Ascending aorta (tissue), 2 donors: Measurements from ENCODE around the gene MIA2. TPM values are rescaled to one million over a fixed set of nuclear protein-coding genes. Genes with fewer than 3 reads are reported as not detected.
"Not testable (repeated sequence)": the region's sequence is repeated elsewhere in the genome, so short reads cannot be mapped to it uniquely, and the experiment has no call there.

ENCODE experiments used
- DNase-seq, 2 donors: peaks; one replicate each; pipeline ENCODE4 v3.0.0-alpha.2; 2019; ENCODE audit warnings: low spot score in 2 of 2
- H3K27ac ChIP-seq, 2 donors: fragments of 200-600 bp; sonication (generic); one replicate each; pipeline ENCODE4 v1.5.1; 2016 to 2017; ENCODE audit warnings: mild to moderate bottlenecking in 1 of 2
- H3K27me3 ChIP-seq: fragments of 200-600 bp; sonication (generic); one replicate; pipeline ENCODE4 v1.5.1; 2017
- H3K36me3 ChIP-seq, 2 donors: fragments of 200-600 bp; sonication (generic); one replicate each; pipeline ENCODE4 v1.5.1; 2016
- H3K4me1 ChIP-seq, 2 donors: fragments of 200-600 bp; sonication (generic); one replicate each; pipeline ENCODE4 v1.5.1; 2016 to 2017; ENCODE audit warnings: mild to moderate bottlenecking in 1 of 2
- H3K4me3 ChIP-seq, 2 donors: fragments of 200-600 bp; sonication (generic); one replicate each; pipeline ENCODE4 v1.5.1; 2016 to 2017; ENCODE audit warnings: mild to moderate bottlenecking in 1 of 2
- H3K9me3 ChIP-seq, 2 donors: fragments of 200-600 bp; sonication (generic); one replicate each; pipeline ENCODE4 v1.5.1; 2016
- intact Hi-C: fragments of 100-400 bp; cut with DNase I; formaldehyde crosslinking; loops from one replicate; pipeline ENCODE4 v1.15.1; 2023
- total RNA-seq: library from RNA; depleted of rRNA; stranded (reverse); fragments of >200 nt; gene quantifications from one replicate; pipeline ENCODE4 v1.1.0, GENCODE V29; 2016
- TF ChIP-seq, protein P1 (sequence below), 3 experiments: fragments of 200-600 bp in 2 of 3; fragments of 450-650 bp in 1 of 3; sonication (generic) in 2 of 3; IDR thresholded peaks; one replicate each; pipeline ENCODE4 v1.5.1; 2016 to 2019; ENCODE audit warnings: antibody characterized with exemption in 3 of 3, mild to moderate bottlenecking in 1 of 3, moderate library complexity in 1 of 3

MIA2 gene
- total RNA-seq, 1 donor from 2014 or later, result 14.4 TPM

- Histone ChIP-seq H3K4me1 (no peaks in the 10 kb centered on the region), H3K27me3 (no peaks in the 10 kb centered on the region), H3K36me3 (no peaks in the 10 kb centered on the region), H3K9me3 (no peaks in the 10 kb centered on the region), H3K4me3 (no peak overlapping the region), H3K27ac (no peak overlapping the region)
- intact Hi-C loops, result no loop called here
- TF ChIP-seq, protein P1, sequence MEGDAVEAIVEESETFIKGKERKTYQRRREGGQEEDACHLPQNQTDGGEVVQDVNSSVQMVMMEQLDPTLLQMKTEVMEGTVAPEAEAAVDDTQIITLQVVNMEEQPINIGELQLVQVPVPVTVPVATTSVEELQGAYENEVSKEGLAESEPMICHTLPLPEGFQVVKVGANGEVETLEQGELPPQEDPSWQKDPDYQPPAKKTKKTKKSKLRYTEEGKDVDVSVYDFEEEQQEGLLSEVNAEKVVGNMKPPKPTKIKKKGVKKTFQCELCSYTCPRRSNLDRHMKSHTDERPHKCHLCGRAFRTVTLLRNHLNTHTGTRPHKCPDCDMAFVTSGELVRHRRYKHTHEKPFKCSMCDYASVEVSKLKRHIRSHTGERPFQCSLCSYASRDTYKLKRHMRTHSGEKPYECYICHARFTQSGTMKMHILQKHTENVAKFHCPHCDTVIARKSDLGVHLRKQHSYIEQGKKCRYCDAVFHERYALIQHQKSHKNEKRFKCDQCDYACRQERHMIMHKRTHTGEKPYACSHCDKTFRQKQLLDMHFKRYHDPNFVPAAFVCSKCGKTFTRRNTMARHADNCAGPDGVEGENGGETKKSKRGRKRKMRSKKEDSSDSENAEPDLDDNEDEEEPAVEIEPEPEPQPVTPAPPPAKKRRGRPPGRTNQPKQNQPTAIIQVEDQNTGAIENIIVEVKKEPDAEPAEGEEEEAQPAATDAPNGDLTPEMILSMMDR (IDR thresholded peaks at IDR 0.05), result no peak
- no peak for DNase-seq
These were observed 4.5 kb upstream of the MIA2 start for GRCh38 chr14:39229222-39229543.

DNA sequence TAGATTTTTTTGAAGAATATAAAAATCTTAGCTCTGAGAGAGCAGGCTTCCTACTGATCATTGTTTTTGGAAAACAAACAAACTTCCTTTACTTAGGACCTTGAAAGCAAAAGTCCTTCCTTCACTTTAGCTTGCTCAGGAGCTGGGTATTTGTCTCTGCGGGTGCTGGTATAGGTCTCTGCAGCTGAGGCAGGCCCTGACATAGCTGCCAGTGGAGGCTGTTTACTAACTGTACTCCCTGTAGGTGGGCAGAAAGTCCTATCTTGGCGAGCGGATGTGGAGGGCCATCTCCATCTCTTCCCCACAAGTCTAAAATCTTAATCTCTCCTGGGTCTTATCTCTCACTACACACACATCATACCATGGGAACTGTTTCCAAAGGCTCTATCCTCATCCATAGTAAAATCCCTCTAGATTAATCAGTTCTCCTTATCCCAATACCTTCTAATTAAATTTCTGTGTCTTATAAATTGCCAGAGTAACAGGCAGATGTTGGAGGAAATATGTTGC lies 4.1 kb upstream of the MIA2 start:
- no peak overlapping the region for H3K27ac ChIP-seq
- intact Hi-C loops, result no loop called here
- TF ChIP-seq, protein P1 (IDR thresholded peaks at IDR 0.05), result no peak

GRCh38 chr14:39230416-39231035 lies 3.2 kb upstream of the MIA2 start:
- no peaks in the 10 kb centered on the region for H3K9me3 ChIP-seq
- no peaks in the 10 kb centered on the region for H3K36me3 ChIP-seq
- no peaks in the 10 kb centered on the region for H3K27me3 ChIP-seq
- H3K4me1 ChIP-seq, result no peaks in the 10 kb centered on the region
- TF ChIP-seq, protein P1 (IDR thresholded peaks at IDR 0.05), result no peak
- H3K4me3 ChIP-seq, result no peak overlapping the region
- no peak overlapping the region for H3K27ac ChIP-seq
- no peak for DNase-seq
- intact Hi-C loops, result no loop called here

More for the DNA sequence above, 4.1 kb upstream of the MIA2 start:
- no peaks in the 10 kb centered on the region for H3K9me3 ChIP-seq
- no peaks in the 10 kb centered on the region for H3K27me3 ChIP-seq
- no peaks in the 10 kb centered on the region for H3K36me3 ChIP-seq
- no peak for DNase-seq
- no peak overlapping the region for H3K4me3 ChIP-seq
- no peaks in the 10 kb centered on the region for H3K4me1 ChIP-seq

DNA sequence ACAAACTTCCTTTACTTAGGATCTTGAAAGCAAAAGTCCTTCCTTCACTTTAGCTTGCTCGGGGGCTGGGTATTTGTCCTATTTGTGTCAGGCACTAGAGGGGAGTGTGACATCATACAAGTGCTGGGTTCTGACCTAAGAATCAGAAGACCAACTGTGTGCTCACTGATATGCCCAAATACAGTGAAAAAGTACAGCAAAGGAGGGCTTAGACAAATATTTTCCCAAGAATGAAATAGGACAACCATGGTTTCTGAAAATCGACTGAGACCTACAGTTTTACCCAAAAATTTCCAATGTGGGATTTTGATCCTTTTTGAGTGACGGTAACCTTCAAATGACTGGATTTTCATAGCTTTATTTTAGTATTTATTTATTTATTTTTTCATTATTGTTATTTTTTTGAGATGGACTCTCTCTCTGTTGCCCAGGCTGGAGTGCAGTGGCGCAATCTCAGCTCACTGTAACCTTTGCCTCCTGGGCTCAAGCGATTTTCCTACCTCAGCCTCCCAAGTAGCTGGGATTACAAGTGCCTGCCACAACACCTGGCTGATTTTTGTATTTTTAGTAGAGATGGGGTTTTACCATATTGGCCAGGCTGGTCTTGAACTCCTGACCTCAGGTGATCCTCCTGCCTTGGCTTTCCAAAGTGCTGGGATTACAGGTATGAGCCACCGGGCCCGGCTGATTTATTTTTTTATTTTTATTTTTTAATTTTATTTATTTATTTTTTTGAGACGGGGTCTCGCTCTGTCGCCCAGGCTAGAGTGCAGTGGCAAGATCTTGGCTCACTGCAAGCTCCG lies 1.8 kb upstream of the MIA2 start:
- H3K4me3 ChIP-seq, H3K27me3 ChIP-seq, DNase-seq, H3K27ac ChIP-seq, H3K36me3 ChIP-seq, H3K9me3 ChIP-seq, H3K4me1 ChIP-seq: not testable (repeated sequence)
- TF ChIP-seq, protein P1 (IDR thresholded peaks at IDR 0.05), result peak in 1 of 3 experiments; percentile 38
- intact Hi-C loops, result loop anchor here (2.0 kb wide), 1 partner anchor 35 kb away; no protein-coding TSS in a partner anchor

- no peaks in the 10 kb centered on the region for H3K4me1 ChIP-seq
- intact Hi-C loops, result loop anchor here (2.0 kb wide), 1 partner anchor 34 kb away; no protein-coding TSS in a partner anchor
- no peaks in the 10 kb centered on the region for H3K27me3 ChIP-seq
- no peaks in the 10 kb centered on the region for H3K9me3 ChIP-seq
- H3K4me3 ChIP-seq, result no peak overlapping the region
- TF ChIP-seq, protein P1 (IDR thresholded peaks at IDR 0.05), result no peak
- no peak for DNase-seq
- H3K27ac ChIP-seq, result no peak overlapping the region
- H3K36me3 ChIP-seq, result no peaks in the 10 kb centered on the region
These were observed 930 bp upstream of the MIA2 start for GRCh38 chr14:39232554-39233415.

- H3K27me3 ChIP-seq, H3K9me3 ChIP-seq, H3K4me3 ChIP-seq, H3K4me1 ChIP-seq, intact Hi-C loops, H3K27ac ChIP-seq, H3K36me3 ChIP-seq, DNase-seq: not testable (repeated sequence)
These were observed 1.3 kb downstream of the MIA2 start for GRCh38 chr14:39234986-39235385.

DNA sequence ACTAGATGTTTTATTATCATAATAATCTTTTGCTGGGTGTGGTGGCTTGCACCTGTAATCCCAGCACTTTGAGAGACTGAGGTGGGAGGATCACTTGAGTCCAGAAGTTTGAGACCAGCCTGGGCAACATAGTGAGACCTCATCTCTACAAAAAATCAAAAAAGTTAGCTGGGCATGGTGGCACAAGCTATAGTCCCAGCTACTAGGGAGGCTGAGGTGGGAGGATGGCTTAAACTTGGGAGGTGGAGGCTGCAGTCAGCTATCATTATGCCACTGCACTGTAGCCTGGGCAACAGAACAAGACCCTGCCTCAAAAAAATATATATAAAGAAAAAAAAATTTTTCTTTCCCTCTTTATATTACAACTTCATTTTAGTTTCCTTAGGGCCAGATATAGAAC lies 1.8 kb downstream of the MIA2 start:
- intact Hi-C loops, H3K4me1 ChIP-seq: not testable (repeated sequence)

More for the DNA sequence above, 1.8 kb downstream of the MIA2 start:
- not testable (repeated sequence) for H3K27ac ChIP-seq, H3K9me3 ChIP-seq, H3K27me3 ChIP-seq, H3K4me3 ChIP-seq, H3K36me3 ChIP-seq, DNase-seq
